Stimulated activated CD4-positive, alpha-beta T cell treated with anti-CD3 and anti-CD28 coated beads, TNF-alpha, amount 100 ng/mL, for 48 hours (primary cell): ENCODE measurements around the gene ZCCHC3.
"Not testable (repeated sequence)": the region's sequence is repeated elsewhere in the genome, so short reads cannot be mapped to it uniquely, and the experiment has no call there.

ENCODE experiments used
- DNase-seq, 3 donors: peaks; one replicate each; pipeline ENCODE4 v3.0.0-alpha.2; 2020; ENCODE audit warnings: low read depth in 3 of 3

Gene ZCCHC3

GRCh38 chr20:311609-312008 lies 14.2 kb downstream of the ZCCHC3 start:
- no peak for DNase-seq

GRCh38 chr20:312067-312466 lies 14.7 kb downstream of the ZCCHC3 start:
- no peak for DNase-seq

- no peak for DNase-seq
Observed at GRCh38 chr20:312866-313265, 15.5 kb downstream of the ZCCHC3 start.

DNA sequence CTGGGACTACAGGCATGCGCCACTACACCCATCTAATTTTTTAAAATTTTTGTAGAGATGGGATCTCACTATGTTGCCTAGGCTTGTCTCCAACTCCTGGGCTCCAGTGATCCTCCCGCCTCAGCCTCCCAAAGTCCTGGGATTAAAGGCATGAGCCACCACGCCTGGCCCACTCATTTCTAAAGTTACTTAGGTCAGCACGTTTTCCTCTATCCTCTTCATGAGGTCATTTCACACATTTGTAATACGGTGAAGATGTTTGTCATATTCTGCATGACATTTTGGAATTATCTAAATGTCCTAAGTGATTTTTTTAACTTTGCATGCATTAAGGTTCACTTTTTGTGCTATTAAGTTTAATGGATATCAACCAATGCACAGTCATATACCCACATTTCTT lies 16.0 kb downstream of the ZCCHC3 start:
- DNase-seq = no peak

- no peak for DNase-seq
Observed at GRCh38 chr20:313948-314347, 16.6 kb downstream of the ZCCHC3 start.

DNA sequence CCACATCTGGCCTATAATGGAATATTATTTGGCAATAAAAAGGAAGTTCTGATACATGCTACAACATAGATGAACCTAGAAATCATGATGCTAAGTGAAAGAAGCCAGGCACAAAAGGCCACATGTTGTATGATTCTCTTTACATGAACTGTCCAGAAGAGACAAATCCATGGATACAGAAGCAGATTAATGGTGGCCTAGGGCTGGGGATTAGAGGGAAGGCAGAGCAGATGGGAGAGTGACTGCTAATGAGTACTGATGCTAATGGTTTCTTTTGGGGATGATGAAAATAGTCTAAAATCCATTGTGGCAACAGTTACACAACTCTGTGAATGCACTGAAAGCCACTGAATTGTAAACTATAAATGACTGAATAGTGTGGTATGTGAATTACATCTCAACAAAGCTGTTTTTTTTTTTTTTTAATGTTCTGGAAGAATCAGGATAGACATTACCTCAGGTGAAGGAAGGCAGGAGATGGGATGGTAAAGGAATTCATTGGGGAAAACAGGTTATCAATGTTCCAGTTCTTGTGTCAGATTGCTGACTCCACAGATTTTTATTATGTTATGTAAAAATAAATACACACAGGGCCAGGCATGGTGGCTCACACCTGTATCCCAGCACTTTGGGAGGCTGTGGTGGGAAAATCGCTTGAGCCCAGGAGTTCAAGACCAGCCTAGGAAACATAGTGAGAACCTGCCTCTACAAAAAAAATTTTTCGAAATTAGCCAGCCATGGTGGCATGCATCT lies 19.1 kb downstream of the ZCCHC3 start:
- DNase-seq = no peak

GRCh38 chr20:324177-325044 lies 27.0 kb downstream of the ZCCHC3 start:
- DNase-seq = peak; percentile 73 to 94 (median 74)

- peak; percentile 93 to 97 (median 95) for DNase-seq
Observed at GRCh38 chr20:325045-325888, 27.9 kb downstream of the ZCCHC3 start, which contains the start of gene SOX12. Gene SOX12 (plus strand): TSS chr20:325552. CDS start chr20:325925, 373 bp downstream.

DNA sequence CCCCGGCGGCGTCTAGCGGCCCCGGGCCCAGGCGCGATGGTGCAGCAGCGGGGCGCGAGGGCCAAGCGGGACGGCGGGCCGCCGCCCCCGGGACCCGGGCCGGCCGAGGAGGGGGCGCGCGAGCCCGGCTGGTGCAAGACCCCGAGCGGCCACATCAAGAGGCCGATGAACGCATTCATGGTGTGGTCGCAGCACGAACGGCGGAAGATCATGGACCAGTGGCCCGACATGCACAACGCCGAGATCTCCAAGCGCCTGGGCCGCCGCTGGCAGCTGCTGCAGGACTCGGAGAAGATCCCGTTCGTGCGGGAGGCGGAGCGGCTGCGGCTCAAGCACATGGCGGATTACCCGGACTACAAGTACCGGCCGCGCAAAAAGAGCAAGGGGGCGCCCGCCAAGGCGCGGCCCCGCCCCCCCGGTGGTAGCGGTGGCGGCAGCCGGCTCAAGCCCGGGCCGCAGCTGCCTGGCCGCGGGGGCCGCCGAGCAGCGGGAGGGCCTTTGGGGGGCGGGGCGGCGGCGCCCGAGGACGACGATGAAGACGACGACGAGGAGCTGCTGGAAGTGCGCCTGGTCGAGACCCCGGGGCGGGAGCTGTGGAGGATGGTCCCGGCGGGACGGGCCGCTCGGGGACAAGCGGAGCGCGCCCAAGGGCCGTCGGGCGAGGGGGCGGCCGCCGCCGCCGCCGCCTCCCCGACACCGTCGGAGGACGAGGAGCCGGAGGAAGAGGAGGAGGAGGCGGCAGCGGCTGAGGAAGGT lies 28.7 kb downstream of the ZCCHC3 start:
- peak in 1 of 3 donors; percentile 36 for DNase-seq

- DNase-seq = no peak
Observed at GRCh38 chr20:326645-327185, 29.3 kb downstream of the ZCCHC3 start.

DNA sequence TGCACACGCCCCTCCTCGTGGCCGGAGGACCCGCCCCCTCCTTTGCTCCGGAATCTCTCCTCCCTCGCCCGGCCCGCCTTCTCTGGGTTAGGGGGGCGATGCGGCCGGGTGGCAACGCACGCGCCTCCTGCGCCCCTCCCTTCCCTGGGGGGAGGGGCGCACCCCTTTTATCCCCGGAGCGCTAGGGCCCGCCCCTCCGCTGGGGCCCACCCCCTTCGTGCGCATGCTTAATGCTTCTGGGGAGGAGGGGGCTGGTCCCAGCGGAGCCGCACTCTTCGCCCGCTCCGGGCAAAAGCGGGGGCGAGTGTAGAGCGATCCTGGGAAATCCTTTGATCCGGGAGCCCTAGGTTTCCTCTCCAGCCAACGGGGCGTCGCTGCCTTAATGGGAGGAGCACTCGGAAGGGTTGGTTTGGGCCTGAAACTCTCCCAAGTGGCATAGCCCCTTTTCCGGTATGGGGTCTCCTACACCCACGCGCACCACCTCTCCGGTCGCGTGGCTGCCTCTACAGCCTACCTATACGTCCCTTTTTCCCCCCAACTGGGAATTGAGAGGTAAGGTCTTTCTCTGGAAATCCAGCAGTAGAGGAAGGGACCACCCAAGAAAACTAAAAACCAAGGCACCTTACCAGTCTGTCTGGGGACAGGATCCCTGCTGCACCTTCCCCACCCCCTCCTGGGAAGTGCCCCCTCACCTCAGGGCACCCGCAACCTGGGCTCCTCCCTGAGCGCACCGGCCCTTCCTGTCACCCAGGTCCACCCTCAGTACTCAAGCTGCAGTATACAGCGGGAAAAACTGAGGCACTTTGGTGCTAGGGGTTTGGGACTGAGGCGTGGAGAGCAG lies 30.0 kb downstream of the ZCCHC3 start:
- DNase-seq = peak in 2 of 3 donors; percentile 66 to 69

GRCh38 chr20:328027-328974 lies 30.9 kb downstream of the ZCCHC3 start:
- DNase-seq = no peak

DNA sequence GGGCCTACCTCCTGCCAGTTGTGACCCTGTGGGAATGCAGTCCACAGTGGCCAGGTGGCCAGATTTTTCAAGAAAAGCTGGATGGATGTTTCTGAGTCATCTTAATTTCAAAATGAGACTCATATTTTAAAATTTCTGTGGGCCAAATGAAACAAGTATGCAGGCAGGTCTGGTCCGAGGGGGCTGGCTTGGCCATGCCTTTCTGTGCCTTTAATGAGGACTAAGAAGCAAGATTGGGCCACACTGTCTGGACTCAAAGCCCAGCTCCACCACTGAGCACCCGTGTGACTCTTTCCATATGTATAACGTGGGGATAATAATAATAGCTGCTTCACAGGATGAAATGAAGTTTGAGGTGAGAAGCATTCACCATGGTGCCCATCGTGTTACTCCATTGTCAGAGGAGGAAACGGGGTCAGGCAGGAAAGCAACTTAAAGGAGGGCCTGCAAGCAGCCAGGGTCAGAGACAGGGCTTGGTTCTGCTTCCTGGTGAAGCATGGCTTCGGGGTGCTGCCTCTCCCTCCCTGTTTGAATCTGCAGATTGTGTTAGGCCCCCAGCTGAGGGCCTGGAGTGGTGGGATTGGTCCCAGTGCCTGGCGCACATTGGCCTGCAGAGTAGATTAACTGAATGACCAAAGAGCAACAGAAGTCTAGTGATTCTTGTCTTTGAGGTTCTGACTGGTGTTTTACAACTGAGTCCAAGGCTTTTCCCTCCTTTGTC lies 31.8 kb downstream of the ZCCHC3 start:
- DNase-seq = no peak

GRCh38 chr20:329851-330232 lies 32.5 kb downstream of the ZCCHC3 start:
- DNase-seq = no peak

DNA sequence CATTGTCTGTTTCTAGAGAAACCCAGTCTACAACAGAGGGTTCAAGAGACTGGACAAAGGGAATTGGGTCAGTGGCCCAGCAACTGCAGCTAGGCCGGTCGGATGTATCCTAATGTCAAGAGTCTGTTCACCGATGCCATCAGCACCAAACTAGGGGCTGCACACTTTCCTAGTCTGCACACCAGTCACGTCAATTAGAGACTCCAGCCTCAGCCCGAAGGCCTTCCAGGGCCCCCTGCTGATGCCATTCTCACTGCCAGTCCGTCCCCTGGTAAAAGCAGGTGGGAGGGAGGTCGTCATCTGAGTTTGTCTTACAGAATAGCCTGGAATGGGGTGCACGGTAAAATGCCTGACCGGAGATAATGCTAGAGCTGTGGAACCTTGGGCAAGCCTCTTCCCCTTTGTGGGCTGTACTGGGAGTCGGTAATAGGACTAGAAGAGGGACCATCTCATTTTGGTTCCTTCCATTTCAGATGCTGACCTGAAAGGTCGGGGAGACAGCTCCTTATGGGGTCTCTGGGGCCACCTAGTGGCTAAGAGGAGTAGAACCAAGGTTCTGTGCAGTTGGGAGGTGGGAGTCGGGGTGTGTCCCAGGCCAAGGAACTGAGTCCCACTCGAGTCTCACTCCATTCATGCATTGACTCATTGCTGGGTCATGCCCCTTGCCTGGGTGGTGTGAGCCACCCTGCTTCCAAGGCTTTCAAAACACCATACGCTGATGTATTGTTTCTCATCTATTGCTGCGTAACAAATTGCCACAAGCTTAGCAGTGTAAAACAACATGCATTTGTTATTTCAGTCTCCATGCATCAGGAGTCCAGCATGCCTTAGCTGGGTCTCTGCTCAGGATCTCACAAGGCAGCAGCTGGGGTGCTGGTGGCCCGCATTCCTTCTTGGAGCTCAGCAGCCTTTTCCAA lies 33.1 kb downstream of the ZCCHC3 start:
- DNase-seq = peak in 1 of 3 donors; percentile 45

GRCh38 chr20:334578-334977 lies 37.2 kb downstream of the ZCCHC3 start:
- DNase-seq = no peak

- not testable (repeated sequence) for DNase-seq
Observed at GRCh38 chr20:336040-336439, 38.7 kb downstream of the ZCCHC3 start.
